Naive thymus-derived CD4-positive, alpha-beta T cell (primary cell): Measurements from ENCODE around the gene CXCR5. TPM values are rescaled to one million over a fixed set of nuclear protein-coding genes. Genes with fewer than 3 reads are reported as not detected.
A peak's percentile ranks its signal among the peaks of the same experiment; 100 is the strongest.

ENCODE experiments used
- ATAC-seq: fragments of 150-1000 bp; cut with Tn5 transposase; 2 replicates; pipeline ENCODE4 v1.10.0; 2021; ENCODE audit warnings: mild to moderate bottlenecking, moderate library complexity
- CTCF ChIA-PET: fragments of 350-600 bp; sonication (Branson Sonifier 250); formaldehyde crosslinking; loops from one replicate; lab custom pipeline; 2021; ENCODE audit warnings: antibody characterized with exemption; lab: Charles Lee
- POLR2A ChIA-PET: fragments of 350-600 bp; sonication (Branson Sonifier 250); formaldehyde crosslinking; loops from one replicate; lab custom pipeline; 2021; ENCODE audit warnings: antibody characterized with exemption, inconsistent platforms; lab: Charles Lee
- DNase-seq, 9 donors: peaks; one replicate each; pipeline versions ENCODE4 v3.0.0 to v3.0.0-alpha.2; 2020 to 2022; ENCODE audit warnings: mixed read lengths in 1 of 9
- H3K27ac ChIP-seq: one replicate; pipeline ENCODE4 v1.7.0; 2013; ENCODE audit warnings: mild to moderate bottlenecking, low read depth, low read length, moderate library complexity
- H3K27me3 ChIP-seq, 2 donors: one replicate each; pipeline ENCODE4 v1.7.0; 2013; ENCODE audit warnings: low read length in 2 of 2, mild to moderate bottlenecking in 2 of 2, moderate library complexity in 2 of 2; ENCODE audit not compliant: control insufficient read depth in 2 of 2, insufficient read depth in 2 of 2
- H3K36me3 ChIP-seq, 3 experiments: 1 replicate in 2 of 3; 2 replicates in 1 of 3; pipeline ENCODE4 v1.7.0; 2013; ENCODE audit warnings: low read length in 3 of 3, mild to moderate bottlenecking in 3 of 3, moderate library complexity in 1 of 3; ENCODE audit not compliant: insufficient read depth in 3 of 3, control insufficient read depth in 2 of 3
- H3K4me1 ChIP-seq, 2 donors: one replicate each; pipeline ENCODE4 v1.7.0; 2013; ENCODE audit warnings: low read length in 2 of 2, mild to moderate bottlenecking in 2 of 2, moderate library complexity in 1 of 2; ENCODE audit not compliant: control insufficient read depth in 2 of 2, insufficient read depth in 2 of 2
- H3K4me3 ChIP-seq: 2 replicates; pipeline ENCODE4 v1.7.0; 2013; ENCODE audit warnings: mild to moderate bottlenecking, low read length
- H3K9me3 ChIP-seq, 3 experiments: 1 replicate in 2 of 3; 2 replicates in 1 of 3; pipeline ENCODE4 v1.7.0; 2013; ENCODE audit warnings: low read length in 3 of 3; ENCODE audit not compliant: control insufficient read depth in 2 of 3
- H3K27ac Mint-ChIP-seq, 9 donors: one replicate each; pipeline ENCODE4 v1.8.0; 2020 to 2022; ENCODE audit warnings: mixed read lengths in 9 of 9, mild to moderate bottlenecking in 8 of 9, moderate library complexity in 5 of 9, inconsistent platforms in 2 of 9
- H3K27me3 Mint-ChIP-seq, 5 donors: one replicate each; pipeline ENCODE4 v1.8.0; 2021 to 2022; ENCODE audit warnings: mixed read lengths in 5 of 5, mild to moderate bottlenecking in 1 of 5
- H3K36me3 Mint-ChIP-seq, 5 donors: one replicate each; pipeline ENCODE4 v1.8.0; 2020 to 2022; ENCODE audit warnings: mixed read lengths in 5 of 5, mild to moderate bottlenecking in 3 of 5, inconsistent platforms in 1 of 5
- H3K4me1 Mint-ChIP-seq, 7 donors: one replicate each; pipeline ENCODE4 v1.8.0; 2020 to 2022; ENCODE audit warnings: mixed read lengths in 7 of 7, mild to moderate bottlenecking in 3 of 7, inconsistent platforms in 1 of 7
- H3K4me3 Mint-ChIP-seq, 10 donors: one replicate each; pipeline ENCODE4 v1.8.0; 2020 to 2022; ENCODE audit warnings: mild to moderate bottlenecking in 10 of 10, mixed read lengths in 10 of 10, moderate library complexity in 6 of 10, inconsistent platforms in 2 of 10
- H3K9me3 Mint-ChIP-seq, 11 donors: one replicate each; pipeline ENCODE4 v1.8.0; 2020 to 2022; ENCODE audit warnings: mixed read lengths in 11 of 11, mild to moderate bottlenecking in 4 of 11, inconsistent platforms in 1 of 11, moderate library complexity in 1 of 11
- intact Hi-C, 2 donors: fragments of 100-400 bp; cut with micrococcal nuclease; formaldehyde crosslinking; loops; one replicate each; pipeline ENCODE4 v1.15.1; 2023
- polyA plus RNA-seq, 2 donors: library from polyadenylated mRNA; unstranded; fragments of 300-500 nt; fragmentation: Illumina TruSeq; gene quantifications; one replicate each; pipeline ENCODE4 v1.2.3, GENCODE V29; 2021
- total RNA-seq, 6 experiments: library from RNA in 5 of 6; stranded (reverse) in 5 of 6; gene quantifications; 1 replicate in 5 of 6; 2 replicates in 1 of 6; pipeline ENCODE4 v1.2.3 and lab custom pipeline; 2021 to 2026

CXCR5 gene
- total and polyA plus RNA-seq, 7 experiments from 2014 or later = 0.41 to 2.9 (median 2.1) TPM

- H3K36me3 Mint-ChIP-seq = peaks cover 2 to 27% (median 25%) of the 10 kb centered on the region in 5 donors
- no peak for ATAC-seq
- POLR2A ChIA-PET = interaction anchor here (1.0 to 2.9 kb wide), 4 partner anchors 35 to 232 kb away, joined by 3 to 12 read pairs (median 4); no protein-coding TSS in a partner anchor
- H3K4me1 ChIP-seq = peaks cover 36 to 58% of the 10 kb centered on the region in 2 donors
- peaks cover 0 to 2% (median 0%) of the 10 kb centered on the region in 5 donors for H3K27me3 Mint-ChIP-seq
- peak overlapping the region in 8 of 9 donors; percentile 56 to 100 (median 100) for H3K27ac Mint-ChIP-seq
- H3K27ac ChIP-seq = peak overlapping the region; percentile 96
- H3K4me3 Mint-ChIP-seq = peak overlapping the region; percentile 91 to 99 (median 95)
- CTCF ChIA-PET = interaction anchor here (1.1 to 2.3 kb wide), 5 partner anchors 14 to 155 kb away, joined by 3 to 9 read pairs (median 4); partner anchors contain the start of gene DDX6
- H3K36me3 ChIP-seq = peaks cover 0 to 30% (median 0%) of the 10 kb centered on the region in 3 experiments
- H3K27me3 ChIP-seq = no peaks in the 10 kb centered on the region
- peak in 1 of 9 donors; percentile 18 for DNase-seq
- intact Hi-C loops = no loop called here
- peak overlapping the region; percentile 99 for H3K4me3 ChIP-seq
- H3K9me3 Mint-ChIP-seq = peaks cover 0 to 5% (median 0%) of the 10 kb centered on the region in 11 donors
- peaks cover 35 to 69% (median 46%) of the 10 kb centered on the region in 7 donors for H3K4me1 Mint-ChIP-seq
- no peaks in the 10 kb centered on the region for H3K9me3 ChIP-seq
These were observed 38.4 kb downstream of the CXCR5 start for GRCh38 chr11:118921929-118922744.

GRCh38 chr11:118922745-118923627 is 39.3 kb downstream of the CXCR5 start:
- peak in 1 of 9 donors; percentile 16 for DNase-seq
- Histone ChIP-seq H3K36me3 (peaks cover 0 to 30% (median 0%) of the 10 kb centered on the region in 3 experiments), H3K4me3 (peak overlapping the region; percentile 99), H3K4me1 (peaks cover 36 to 58% of the 10 kb centered on the region in 2 donors), H3K27me3 (no peaks in the 10 kb centered on the region), H3K9me3 (no peaks in the 10 kb centered on the region), H3K27ac (peak overlapping the region; percentile 96)
- intact Hi-C loops = no loop called here
- H3K27me3 Mint-ChIP-seq = peaks cover 0 to 2% (median 0%) of the 10 kb centered on the region in 5 donors
- H3K27ac Mint-ChIP-seq = peak overlapping the region; percentile 77 to 100 (median 96)
- CTCF ChIA-PET = interaction anchor here (1.1 to 2.3 kb wide), 6 partner anchors 14 to 156 kb away, joined by 3 to 9 read pairs (median 4); partner anchors contain the start of gene DDX6
- H3K36me3 Mint-ChIP-seq = peaks cover 0 to 22% (median 20%) of the 10 kb centered on the region in 5 donors
- peaks cover 37 to 69% (median 45%) of the 10 kb centered on the region in 7 donors for H3K4me1 Mint-ChIP-seq
- POLR2A ChIA-PET = interaction anchor here (0.7 to 3.5 kb wide), 7 partner anchors 17 to 415 kb away, joined by 3 to 21 read pairs (median 5); no protein-coding TSS in a partner anchor
- H3K4me3 Mint-ChIP-seq = peak overlapping the region; percentile 91 to 99 (median 95)
- no peak for ATAC-seq
- H3K9me3 Mint-ChIP-seq = peaks cover 0 to 5% (median 0%) of the 10 kb centered on the region in 11 donors

- intact Hi-C loops = loop anchor here (1.0 kb wide), 2 partner anchors 10 to 94 kb away; partner anchors contain the start of genes RPS25 (in 1 of the 2) and TRAPPC4 (in 1 of the 2)
- DNase-seq = peak in 4 of 9 donors; percentile 34 to 65 (median 52)
These were observed 40.3 kb downstream of the CXCR5 start for GRCh38 chr11:118923721-118924587.

GRCh38 chr11:118924591-118925585 is 41.2 kb downstream of the CXCR5 start:
- ATAC-seq (no peak), DNase-seq (peak in 8 of 9 donors; percentile 8 to 67 (median 56))
- POLR2A ChIA-PET = interaction anchor here (0.5 to 3.5 kb wide), 13 partner anchors 13 to 469 kb away, joined by 3 to 21 read pairs (median 5); partner anchors contain the start of gene DPAGT1
- Histone ChIP-seq H3K4me1 (peaks cover 27 to 45% of the 10 kb centered on the region in 2 donors), H3K27me3 (no peaks in the 10 kb centered on the region), H3K36me3 (peaks cover 0 to 36% (median 0%) of the 10 kb centered on the region in 3 experiments), H3K4me3 (peak overlapping the region; percentile 99), H3K9me3 (no peaks in the 10 kb centered on the region), H3K27ac (peak overlapping the region; percentile 96)
- Mint-ChIP-seq H3K36me3 (peaks cover 0 to 22% (median 20%) of the 10 kb centered on the region in 5 donors), H3K27ac (peak overlapping the region; percentile 71 to 100 (median 98)), H3K27me3 (peaks cover 0 to 2% (median 0%) of the 10 kb centered on the region in 5 donors), H3K4me3 (peak overlapping the region; percentile 91 to 99 (median 95)), H3K9me3 (peaks cover 0 to 5% (median 0%) of the 10 kb centered on the region in 11 donors), H3K4me1 (peaks cover 34 to 59% (median 39%) of the 10 kb centered on the region in 7 donors)
- CTCF ChIA-PET = interaction anchor here (0.5 to 2.3 kb wide), 8 partner anchors 15 to 134 kb away, joined by 3 to 10 read pairs (median 5); partner anchors contain the start of gene DDX6
- intact Hi-C loops = loop anchor here (1.0 to 5.0 kb wide), 8 partner anchors 11 to 703 kb away; partner anchors contain the start of genes KMT2A (in 2 of the 2), ARCN1 (in 1 of the 2), CD3D (in 1 of the 2) and CD3G (in 1 of the 2)

More at GRCh38 chr11:118923721-118924587, 40.3 kb downstream of the CXCR5 start:
- Histone ChIP-seq H3K4me1 (peaks cover 35 to 53% of the 10 kb centered on the region in 2 donors), H3K4me3 (peak overlapping the region; percentile 99), H3K27me3 (no peaks in the 10 kb centered on the region), H3K36me3 (peaks cover 0 to 33% (median 0%) of the 10 kb centered on the region in 3 experiments), H3K9me3 (no peaks in the 10 kb centered on the region), H3K27ac (peak overlapping the region; percentile 96)
- no peak for ATAC-seq
- peak overlapping the region; percentile 91 to 99 (median 95) for H3K4me3 Mint-ChIP-seq
- peak overlapping the region; percentile 71 to 100 (median 98) for H3K27ac Mint-ChIP-seq
- peaks cover 0 to 2% (median 0%) of the 10 kb centered on the region in 5 donors for H3K27me3 Mint-ChIP-seq
- H3K4me1 Mint-ChIP-seq = peaks cover 40 to 66% (median 46%) of the 10 kb centered on the region in 7 donors
- peaks cover 0 to 22% (median 20%) of the 10 kb centered on the region in 5 donors for H3K36me3 Mint-ChIP-seq
- CTCF ChIA-PET = interaction anchor here (0.5 to 2.3 kb wide), 8 partner anchors 19 to 134 kb away, joined by 3 to 9 read pairs (median 4); partner anchors contain the start of gene DDX6
- peaks cover 0 to 5% (median 0%) of the 10 kb centered on the region in 11 donors for H3K9me3 Mint-ChIP-seq
- POLR2A ChIA-PET = interaction anchor here (0.5 to 3.5 kb wide), 11 partner anchors 14 to 468 kb away, joined by 3 to 21 read pairs (median 5); partner anchors contain the start of gene DPAGT1
